ENCODE results near the gene P4HB. TPM values are rescaled to one million over a fixed set of nuclear protein-coding genes. Genes with fewer than 3 reads are reported as not detected.

The P4HB gene
- total and polyA plus RNA-seq, 2 donors (not counting 1 experiment from before 2014, with no cell fraction given), result 37.4 to 191 TPM

DNA sequence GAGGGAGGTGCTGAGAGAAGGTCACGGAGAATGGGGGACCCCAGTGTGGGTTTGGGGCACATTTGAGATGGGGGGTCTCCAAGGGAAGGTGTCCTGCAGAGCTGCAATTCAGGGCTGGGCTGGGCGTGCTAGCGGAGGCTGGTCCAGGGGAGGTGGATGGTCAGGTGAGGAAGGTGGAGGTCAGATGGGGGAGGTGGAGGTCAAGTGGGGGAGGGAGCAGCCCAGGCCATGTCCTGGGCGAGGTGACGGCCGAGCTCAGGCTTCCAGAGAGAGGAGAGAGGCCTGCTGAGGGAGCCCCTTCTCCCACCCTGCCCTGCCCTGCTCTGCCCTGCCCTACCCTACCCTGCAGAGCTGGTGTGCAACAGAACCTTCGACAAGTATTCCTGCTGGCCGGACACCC, 49.9 kb downstream of the P4HB start:
- intact Hi-C loops (cut with micrococcal nuclease), result no loop called here
- Mint-ChIP-seq H3K27me3 (peaks cover 11% of the 10 kb centered on the region), H3K4me3 (no peak overlapping the region), H3K9me3 (ENCODE audit: insufficient read depth) (no peaks in the 10 kb centered on the region), H3K27ac (no peak overlapping the region), H3K4me1 (no peaks in the 10 kb centered on the region)
- Histone ChIP-seq H3K27ac (ENCODE audit: low read length in 2 of 2) (no peak overlapping the region), H3K4me2 (replicated peaks; ENCODE audit: low read depth, low read length, poor library complexity, severe bottlenecking) (no peak overlapping the region), H3K79me2 (ENCODE audit: control insufficient read depth, insufficient read depth, low read length) (no peaks in the 10 kb centered on the region), H3K9me3 (ENCODE audit: control extremely low read depth in 1 of 3, control insufficient read depth in 2 of 3, insufficient read depth in 1 of 3, low read length in 2 of 3) (peaks cover 0 to 3% (median 0%) of the 10 kb centered on the region in 3 donors), H3K4me1 (ENCODE audit: control insufficient read depth in 2 of 2, insufficient read depth in 2 of 2, low read length in 2 of 2) (no peaks in the 10 kb centered on the region), H2AFZ (ENCODE audit: insufficient read depth, low read depth, low read length, poor library complexity, severe bottlenecking) (no peak overlapping the region), H3K9ac (ENCODE audit: low read length) (no peak overlapping the region), H3K27me3 (replicated peaks in 1 of 4; ENCODE audit: control extremely low read depth in 1 of 4, control insufficient read depth in 3 of 4, insufficient read depth in 4 of 4, low read length in 3 of 4) (peaks cover 0 to 22% (median 3%) of the 10 kb centered on the region in 4 experiments), H4K20me1 (ENCODE audit: control insufficient read depth, insufficient read depth, low read length, poor library complexity, severe bottlenecking) (no peaks in the 10 kb centered on the region), H3K36me3 (replicated peaks in 1 of 2; ENCODE audit: control extremely low read depth in 1 of 2, control insufficient read depth in 1 of 2, extremely low read depth in 1 of 2, insufficient read depth in 2 of 2, low read length in 1 of 2) (no peaks in the 10 kb centered on the region), H3K4me3 (ENCODE audit: control extremely low read depth in 1 of 5, extremely low read depth in 1 of 5, insufficient read depth in 1 of 5, low read depth in 2 of 5, low read length in 4 of 5) (no peak overlapping the region)
- DNase-seq (no peak), ATAC-seq (ENCODE audit: low read depth) (no peak)
- whole genome bisulfite sequencing (ENCODE audit: insufficient coverage), result 97% methylated on average over 3 of the region's 8 CpGs
- TF ChIP-seq, protein P1, sequence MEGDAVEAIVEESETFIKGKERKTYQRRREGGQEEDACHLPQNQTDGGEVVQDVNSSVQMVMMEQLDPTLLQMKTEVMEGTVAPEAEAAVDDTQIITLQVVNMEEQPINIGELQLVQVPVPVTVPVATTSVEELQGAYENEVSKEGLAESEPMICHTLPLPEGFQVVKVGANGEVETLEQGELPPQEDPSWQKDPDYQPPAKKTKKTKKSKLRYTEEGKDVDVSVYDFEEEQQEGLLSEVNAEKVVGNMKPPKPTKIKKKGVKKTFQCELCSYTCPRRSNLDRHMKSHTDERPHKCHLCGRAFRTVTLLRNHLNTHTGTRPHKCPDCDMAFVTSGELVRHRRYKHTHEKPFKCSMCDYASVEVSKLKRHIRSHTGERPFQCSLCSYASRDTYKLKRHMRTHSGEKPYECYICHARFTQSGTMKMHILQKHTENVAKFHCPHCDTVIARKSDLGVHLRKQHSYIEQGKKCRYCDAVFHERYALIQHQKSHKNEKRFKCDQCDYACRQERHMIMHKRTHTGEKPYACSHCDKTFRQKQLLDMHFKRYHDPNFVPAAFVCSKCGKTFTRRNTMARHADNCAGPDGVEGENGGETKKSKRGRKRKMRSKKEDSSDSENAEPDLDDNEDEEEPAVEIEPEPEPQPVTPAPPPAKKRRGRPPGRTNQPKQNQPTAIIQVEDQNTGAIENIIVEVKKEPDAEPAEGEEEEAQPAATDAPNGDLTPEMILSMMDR (IDR thresholded peaks at IDR 0.05), result no peak
- no peak for TF ChIP-seq EZH2 (IDR thresholded peaks at IDR 0.05; ENCODE audit: borderline replicate concordance, insufficient read depth, low read depth, low read length, poor library complexity, severe bottlenecking)
- ChIA-PET POLR2A (no interaction called here), CTCF (no interaction called here)

GRCh38 chr17:81809556-81809998, 50.8 kb downstream of the P4HB start:
- Histone ChIP-seq H3K9me3 (ENCODE audit: control extremely low read depth in 1 of 3, control insufficient read depth in 2 of 3, insufficient read depth in 1 of 3, low read length in 2 of 3) (peaks cover 0 to 6% (median 0%) of the 10 kb centered on the region in 3 donors), H2AFZ (ENCODE audit: insufficient read depth, low read depth, low read length, poor library complexity, severe bottlenecking) (no peak overlapping the region), H3K36me3 (replicated peaks in 1 of 2; ENCODE audit: control extremely low read depth in 1 of 2, control insufficient read depth in 1 of 2, extremely low read depth in 1 of 2, insufficient read depth in 2 of 2, low read length in 1 of 2) (no peaks in the 10 kb centered on the region), H3K4me1 (ENCODE audit: control insufficient read depth in 2 of 2, insufficient read depth in 2 of 2, low read length in 2 of 2) (no peaks in the 10 kb centered on the region), H3K4me2 (replicated peaks; ENCODE audit: low read depth, low read length, poor library complexity, severe bottlenecking) (no peak overlapping the region), H4K20me1 (ENCODE audit: control insufficient read depth, insufficient read depth, low read length, poor library complexity, severe bottlenecking) (no peaks in the 10 kb centered on the region), H3K79me2 (ENCODE audit: control insufficient read depth, insufficient read depth, low read length) (no peaks in the 10 kb centered on the region), H3K27me3 (replicated peaks in 1 of 4; ENCODE audit: control extremely low read depth in 1 of 4, control insufficient read depth in 3 of 4, insufficient read depth in 4 of 4, low read length in 3 of 4) (peaks cover 0 to 31% (median 5%) of the 10 kb centered on the region in 4 experiments), H3K4me3 (ENCODE audit: control extremely low read depth in 1 of 5, extremely low read depth in 1 of 5, insufficient read depth in 1 of 5, low read depth in 2 of 5, low read length in 4 of 5) (no peak overlapping the region), H3K9ac (ENCODE audit: low read length) (no peak overlapping the region), H3K27ac (ENCODE audit: low read length in 2 of 2) (no peak overlapping the region)
- ATAC-seq (ENCODE audit: low read depth) (no peak), DNase-seq (no peak)
- WGBS (ENCODE audit: insufficient coverage), result 68% methylated on average over 7 of the region's 7 CpGs
- POLR2A ChIA-PET, result no interaction called here
- CTCF ChIA-PET, result no interaction called here
- H3K27me3 Mint-ChIP-seq, result peaks cover 11% of the 10 kb centered on the region
- H3K27ac Mint-ChIP-seq, result no peak overlapping the region
- TF ChIP-seq, protein P1 (IDR thresholded peaks at IDR 0.05), result no peak
- no peak for TF ChIP-seq EZH2 (IDR thresholded peaks at IDR 0.05; ENCODE audit: borderline replicate concordance, insufficient read depth, low read depth, low read length, poor library complexity, severe bottlenecking)
- H3K4me1 Mint-ChIP-seq, result no peaks in the 10 kb centered on the region
- H3K4me3 Mint-ChIP-seq, result no peak overlapping the region
- intact Hi-C loops (cut with micrococcal nuclease), result no loop called here
- H3K9me3 Mint-ChIP-seq (ENCODE audit: insufficient read depth), result no peaks in the 10 kb centered on the region

All from B cell (primary cell).